ENCODE measurements around the gene NMBR.
"Not testable (repeated sequence)": the region's sequence is repeated elsewhere in the genome, so short reads cannot be mapped to it uniquely, and the experiment has no call there.

DNA sequence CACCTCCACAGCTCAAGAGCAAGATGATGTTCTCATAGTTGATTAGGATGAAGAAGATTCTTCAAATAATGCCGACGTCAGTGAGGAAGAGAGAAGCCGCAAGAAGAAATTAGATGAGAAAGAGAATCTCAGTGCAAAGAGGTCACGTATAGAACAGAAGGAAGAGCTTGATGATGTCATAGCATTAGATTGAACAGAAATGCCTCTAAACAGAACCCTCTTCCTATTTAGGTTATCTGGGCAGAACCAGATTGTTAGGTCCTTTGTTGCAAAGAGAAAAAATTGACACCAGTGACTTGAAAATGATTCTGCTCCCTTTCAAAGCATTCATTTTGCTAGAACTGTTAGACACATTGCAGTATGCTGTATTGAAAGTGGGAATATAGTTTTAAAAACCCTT lies 84.1 kb downstream of the NMBR start:
- TF ChIP-seq, protein P1, sequence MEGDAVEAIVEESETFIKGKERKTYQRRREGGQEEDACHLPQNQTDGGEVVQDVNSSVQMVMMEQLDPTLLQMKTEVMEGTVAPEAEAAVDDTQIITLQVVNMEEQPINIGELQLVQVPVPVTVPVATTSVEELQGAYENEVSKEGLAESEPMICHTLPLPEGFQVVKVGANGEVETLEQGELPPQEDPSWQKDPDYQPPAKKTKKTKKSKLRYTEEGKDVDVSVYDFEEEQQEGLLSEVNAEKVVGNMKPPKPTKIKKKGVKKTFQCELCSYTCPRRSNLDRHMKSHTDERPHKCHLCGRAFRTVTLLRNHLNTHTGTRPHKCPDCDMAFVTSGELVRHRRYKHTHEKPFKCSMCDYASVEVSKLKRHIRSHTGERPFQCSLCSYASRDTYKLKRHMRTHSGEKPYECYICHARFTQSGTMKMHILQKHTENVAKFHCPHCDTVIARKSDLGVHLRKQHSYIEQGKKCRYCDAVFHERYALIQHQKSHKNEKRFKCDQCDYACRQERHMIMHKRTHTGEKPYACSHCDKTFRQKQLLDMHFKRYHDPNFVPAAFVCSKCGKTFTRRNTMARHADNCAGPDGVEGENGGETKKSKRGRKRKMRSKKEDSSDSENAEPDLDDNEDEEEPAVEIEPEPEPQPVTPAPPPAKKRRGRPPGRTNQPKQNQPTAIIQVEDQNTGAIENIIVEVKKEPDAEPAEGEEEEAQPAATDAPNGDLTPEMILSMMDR (conservative IDR thresholded peaks at IDR 0.05; ENCODE audit: low read depth, low read length), result not testable (repeated sequence)
- not testable (repeated sequence) for TF ChIP-seq EZH2 (IDR thresholded peaks at IDR 0.05; ENCODE audit: borderline replicate concordance, low read depth, low read length, poor library complexity, severe bottlenecking)
